Natural killer cell (primary cell): ENCODE results near the gene GSG1L. TPM values are rescaled to one million over a fixed set of nuclear protein-coding genes. Genes with fewer than 3 reads are reported as not detected.

ENCODE experiments used
- ATAC-seq, 3 donors: fragments of 150-1000 bp in 2 of 3; fragments of 200-7000 bp in 1 of 3; cut with Tn5 transposase; 1 replicate in 1 of 3; 2 replicates in 2 of 3; pipeline ENCODE4 v1.10.0; 2021; ENCODE audit warnings: mild to moderate bottlenecking in 2 of 3, moderate library complexity in 2 of 3
- DNase-seq, 2 donors: peaks; one replicate each; pipeline versions ENCODE4 v3.0.0 to v3.0.0-alpha.2; 2013 to 2021; ENCODE audit warnings: mixed read lengths in 1 of 2
- H3K27ac ChIP-seq: one replicate; pipeline ENCODE4 v1.5.1; 2013; ENCODE audit warnings: mild to moderate bottlenecking, low read length
- H3K27me3 ChIP-seq: one replicate; pipeline ENCODE4 v1.6.1; 2013; ENCODE audit warnings: low read length; ENCODE audit not compliant: control insufficient read depth, insufficient read depth
- H3K36me3 ChIP-seq: one replicate; pipeline ENCODE4 v1.6.1; 2013; ENCODE audit warnings: low read length; ENCODE audit not compliant: control insufficient read depth, insufficient read depth
- H3K4me1 ChIP-seq: one replicate; pipeline ENCODE4 v1.6.1; 2013; ENCODE audit warnings: low read length; ENCODE audit not compliant: control insufficient read depth, insufficient read depth
- H3K4me3 ChIP-seq: one replicate; pipeline ENCODE4 v1.5.1; 2013; ENCODE audit warnings: low read length
- H3K9me3 ChIP-seq: one replicate; pipeline ENCODE4 v1.6.1; 2013; ENCODE audit warnings: low read length; ENCODE audit not compliant: control insufficient read depth, insufficient read depth
- H3K27ac Mint-ChIP-seq, 2 donors: one replicate each; pipeline ENCODE4 v1.8.0; 2022; ENCODE audit warnings: mild to moderate bottlenecking in 2 of 2, mixed read lengths in 2 of 2, moderate library complexity in 1 of 2
- H3K27me3 Mint-ChIP-seq, 2 donors: one replicate each; pipeline ENCODE4 v1.8.0; 2022; ENCODE audit warnings: low read depth in 2 of 2, mixed read lengths in 2 of 2
- H3K36me3 Mint-ChIP-seq: one replicate; pipeline ENCODE4 v1.8.0; 2022; ENCODE audit warnings: mixed read lengths
- H3K4me1 Mint-ChIP-seq, 2 donors: one replicate each; pipeline ENCODE4 v1.8.0; 2022; ENCODE audit warnings: mixed read lengths in 2 of 2
- H3K4me3 Mint-ChIP-seq: one replicate; pipeline ENCODE4 v1.8.0; 2022; ENCODE audit warnings: mild to moderate bottlenecking, moderate library complexity, mixed read lengths
- H3K9me3 Mint-ChIP-seq, 2 donors: one replicate each; pipeline ENCODE4 v1.8.0; 2022; ENCODE audit warnings: mixed read lengths in 2 of 2
- CTCF ChIP-seq: fragments of 200-600 bp; IDR thresholded peaks from one replicate; pipeline ENCODE4 v1.8.0; 2022; ENCODE audit warnings: antibody characterized with exemption
- WGBS: methylation state at CpG from one replicate; pipeline ENCODE4 v1.1.7; 2013; ENCODE audit warnings: missing lambda C conversion rate; ENCODE audit not compliant: insufficient coverage; 5-methylcytosine and 5-hydroxymethylcytosine counted together
- intact Hi-C: fragments of 100-400 bp; cut with micrococcal nuclease; formaldehyde crosslinking; loops from one replicate; pipeline ENCODE4 v1.14.2; 2022
- total RNA-seq, 4 donors: library from RNA; stranded (reverse); fragments of 120-200 nt in 1 of 4; gene quantifications; one replicate each; pipeline versions ENCODE4 v1.2.3 to v1.2.4, GENCODE V29; 2013 to 2022

GSG1L gene
- total RNA-seq, 3 donors from 2014 or later (not counting 1 experiment from before 2014, with no cell fraction given) = 0.25 TPM; not detected in 2

GRCh38 chr16:27951489-27952120 lies 111.9 kb downstream of the GSG1L start:
- no peaks in the 10 kb centered on the region for H3K4me1 ChIP-seq
- H3K36me3 ChIP-seq = no peaks in the 10 kb centered on the region
- H3K27me3 ChIP-seq = no peaks in the 10 kb centered on the region
- H3K27me3 Mint-ChIP-seq = peaks cover 24 to 44% of the 10 kb centered on the region in 2 donors
- peaks cover 13% of the 10 kb centered on the region for H3K36me3 Mint-ChIP-seq
- no peak overlapping the region for H3K27ac ChIP-seq
- H3K4me3 Mint-ChIP-seq = no peak overlapping the region
- peaks cover 5% of the 10 kb centered on the region for H3K9me3 ChIP-seq
- WGBS = 89% methylated on average over 6 of the region's 7 CpGs
- no peak overlapping the region for H3K27ac Mint-ChIP-seq
- TF ChIP-seq CTCF = no peak
- peaks cover 4 to 11% of the 10 kb centered on the region in 2 donors for H3K9me3 Mint-ChIP-seq
- ATAC-seq (no peak), DNase-seq (no peak)
- intact Hi-C loops = no loop called here
- H3K4me1 Mint-ChIP-seq = no peaks in the 10 kb centered on the region
- H3K4me3 ChIP-seq = no peak overlapping the region

GRCh38 chr16:27950206-27950887 lies 113.2 kb downstream of the GSG1L start:
- H3K9me3 Mint-ChIP-seq = peaks cover 0 to 6% of the 10 kb centered on the region in 2 donors
- 82% methylated on average over 7 of the region's 7 CpGs for WGBS
- intact Hi-C loops = no loop called here
- no peaks in the 10 kb centered on the region for H3K36me3 ChIP-seq
- no peak overlapping the region for H3K4me3 ChIP-seq
- no peak overlapping the region for H3K27ac Mint-ChIP-seq
- no peaks in the 10 kb centered on the region for H3K27me3 ChIP-seq
- no peaks in the 10 kb centered on the region for H3K4me1 Mint-ChIP-seq
- H3K27ac ChIP-seq = no peak overlapping the region
- H3K27me3 Mint-ChIP-seq = peaks cover 21 to 47% of the 10 kb centered on the region in 2 donors
- H3K36me3 Mint-ChIP-seq = peaks cover 8% of the 10 kb centered on the region
- H3K4me3 Mint-ChIP-seq = no peak overlapping the region
- peaks cover under 1% of the 10 kb centered on the region for H3K9me3 ChIP-seq
- ATAC-seq = no peak
- H3K4me1 ChIP-seq = no peaks in the 10 kb centered on the region
- DNase-seq = no peak
- TF ChIP-seq CTCF = no peak

GRCh38 chr16:27947696-27948095 lies 115.8 kb downstream of the GSG1L start:
- Mint-ChIP-seq H3K4me1 (no peaks in the 10 kb centered on the region), H3K27ac (no peak overlapping the region), H3K27me3 (peaks cover 12 to 31% of the 10 kb centered on the region in 2 donors), H3K9me3 (no peaks in the 10 kb centered on the region), H3K36me3 (no peaks in the 10 kb centered on the region), H3K4me3 (no peak overlapping the region)
- ATAC-seq = no peak
- Histone ChIP-seq H3K36me3 (no peaks in the 10 kb centered on the region), H3K27me3 (no peaks in the 10 kb centered on the region), H3K9me3 (no peaks in the 10 kb centered on the region), H3K4me1 (no peaks in the 10 kb centered on the region), H3K4me3 (no peak overlapping the region), H3K27ac (no peak overlapping the region)
- no peak for DNase-seq
- intact Hi-C loops = no loop called here
- no peak for TF ChIP-seq CTCF
- 86% methylated on average over 5 of the region's 7 CpGs for WGBS
